OCI-LY7 (cell line): ENCODE data around the gene DTD2. TPM values are rescaled to one million over a fixed set of nuclear protein-coding genes. Genes with fewer than 3 reads are reported as not detected.

Experiments
- BruUV-seq: library from RNA; stranded (reverse); fragments of 400-500 nt; replicated peaks from 2 replicates; lab custom pipeline; 2021; lab: Mats Ljungman, UMichigan
- CTCF ChIA-PET: fragments of 300-600 bp; sonication (Branson Sonifier 250); formaldehyde crosslinking; loops from one replicate; lab custom pipeline; 2022; ENCODE audit warnings: antibody characterized with exemption; ENCODE audit not compliant: unreplicated experiment; lab: Charles Lee
- POLR2A ChIA-PET: fragments of 300-600 bp; sonication (Branson Sonifier 250); formaldehyde crosslinking; loops from one replicate; lab custom pipeline; 2022; ENCODE audit warnings: antibody characterized with exemption; lab: Charles Lee
- DNase-seq: peaks from one replicate; pipeline ENCODE4 v3.0.0-alpha.2; 2015; ENCODE audit warnings: low spot score
- H2AFZ ChIP-seq: fragments of 200-600 bp; sonication (generic), shearing (Covaris generic); 2 replicates; pipeline ENCODE4 v1.6.1; 2014; ENCODE audit warnings: mild to moderate bottlenecking, antibody characterized with exemption, low read length, moderate library complexity
- H3K27ac ChIP-seq: fragments of 200-600 bp; sonication (generic); 2 replicates; pipeline ENCODE4 v1.5.1; 2014; ENCODE audit warnings: mixed run types, low read depth, mild to moderate bottlenecking, moderate library complexity, low read length, inconsistent platforms; ENCODE audit not compliant: poor library complexity, severe bottlenecking
- H3K36me3 ChIP-seq: fragments of 200-600 bp; sonication (generic); 2 replicates; pipeline ENCODE4 v1.6.1; 2014; ENCODE audit warnings: mild to moderate bottlenecking, antibody characterized with exemption, low read length, moderate library complexity, mixed read lengths; ENCODE audit not compliant: insufficient read depth
- H3K4me1 ChIP-seq: fragments of 200-600 bp; sonication (generic); 2 replicates; pipeline ENCODE4 v1.5.1; 2014; ENCODE audit warnings: mild to moderate bottlenecking, low read length; ENCODE audit not compliant: insufficient read depth, poor library complexity, severe bottlenecking
- H3K4me2 ChIP-seq: fragments of 200-600 bp; sonication (generic); 2 replicates; pipeline ENCODE4 v1.6.1; 2014; ENCODE audit warnings: mild to moderate bottlenecking, low read length
- H3K4me3 ChIP-seq: fragments of 200-600 bp; sonication (generic); 2 replicates; pipeline ENCODE4 v1.5.1; 2014; ENCODE audit warnings: mild to moderate bottlenecking, low read depth, low read length; ENCODE audit not compliant: poor library complexity, severe bottlenecking
- H3K79me2 ChIP-seq: fragments of 200-600 bp; sonication (generic); 2 replicates; pipeline ENCODE4 v1.6.1; 2016; ENCODE audit warnings: low read depth, mild to moderate bottlenecking, low read length, moderate library complexity, mixed read lengths; ENCODE audit not compliant: insufficient read depth
- H3K9me2 ChIP-seq: fragments of 200-600 bp; sonication (generic); 2 replicates; pipeline ENCODE4 v1.6.1; 2016; ENCODE audit warnings: mild to moderate bottlenecking, low read length, mixed read lengths; ENCODE audit not compliant: insufficient read depth
- H3K9me3 ChIP-seq: fragments of 200-600 bp; sonication (generic); 2 replicates; pipeline ENCODE4 v1.6.1; 2014; ENCODE audit warnings: mild to moderate bottlenecking, mixed run types, low read length, mixed read lengths
- H4K20me1 ChIP-seq: fragments of 200-600 bp; sonication (generic); 2 replicates; pipeline ENCODE4 v1.6.1; 2014; ENCODE audit warnings: mild to moderate bottlenecking, antibody characterized with exemption, low read length, moderate library complexity, mixed read lengths; ENCODE audit not compliant: insufficient read depth
- CTCF ChIP-seq: fragments of 200-600 bp; sonication (generic); conservative IDR thresholded peaks from 2 replicates; pipeline ENCODE4 v1.5.1; 2014; ENCODE audit warnings: mild to moderate bottlenecking, antibody characterized with exemption, low read length, moderate library complexity, mixed read lengths
- EZH2phosphoT487 ChIP-seq: fragments of 200-600 bp; sonication (generic); IDR thresholded peaks from 2 replicates; pipeline ENCODE4 v1.6.1; 2018; ENCODE audit warnings: low read depth, borderline replicate concordance, mild to moderate bottlenecking, mixed run types, antibody characterized with exemption, low read length, moderate library complexity, mixed read lengths
- intact Hi-C: fragments of 100-400 bp; cut with micrococcal nuclease; formaldehyde crosslinking; loops from one replicate; pipeline ENCODE4 v1.10.0; 2022; ENCODE audit not compliant: unreplicated experiment
- total RNA-seq, 2 experiments: library from RNA; depleted of rRNA in 1 of 2; stranded (reverse); fragments of >200 nt in 1 of 2; shearing (Covaris generic) in 1 of 2; gene quantifications; 2 replicates each; pipeline ENCODE4 v1.2.3, GENCODE V29; 2014 to 2022

The DTD2 gene
- total RNA-seq, 2 experiments from 2014 or later = 29.2 to 48.9 TPM

GRCh38 chr14:31421200-31421599 lies 36.1 kb downstream of the DTD2 start:
- BruUV-seq = TSS peak; percentile 96
- ChIA-PET POLR2A (interaction anchor here (0.9 to 2.4 kb wide), 5 partner anchors 14 to 395 kb away, joined by 3 to 19 read pairs (median 4); partner anchors contain the start of genes DTD2 and STRN3), CTCF (no interaction called here)
- H3K9me3 ChIP-seq = no peaks in the 10 kb centered on the region
- no peak for DNase-seq
- H2AFZ ChIP-seq = peak overlapping the region; percentile 90
- H3K4me1 ChIP-seq = peaks cover 16% of the 10 kb centered on the region
- H3K4me3 ChIP-seq = peak overlapping the region; percentile 79
- H3K4me2 ChIP-seq = peak overlapping the region; percentile 65
- H3K27ac ChIP-seq = peak overlapping the region; percentile 36
- H3K79me2 ChIP-seq = peaks cover 14% of the 10 kb centered on the region; the same call in 1 of the 2 replicates
- H3K36me3 ChIP-seq = no peaks in the 10 kb centered on the region
- TF ChIP-seq CTCF = no peak
- no peak for TF ChIP-seq EZH2phosphoT487
- no peaks in the 10 kb centered on the region for H4K20me1 ChIP-seq
- intact Hi-C loops = no loop called here
- H3K9me2 ChIP-seq = no peaks in the 10 kb centered on the region

GRCh38 chr14:31420319-31421111 lies 36.8 kb downstream of the DTD2 start, which contains the start of gene HEATR5A:
Gene HEATR5A, minus strand, starts transcription at chr14:31420550. Its CDS starts 17,575 bp downstream, at chr14:31402975.
- Histone ChIP-seq H3K4me1 (peaks cover 16% of the 10 kb centered on the region), H3K4me2 (peak within 1 kb of the TSS; percentile 81), H3K9me3 (no peaks in the 10 kb centered on the region), H2AFZ (peak within 1 kb of the TSS; percentile 90), H3K79me2 (peaks cover 14% of the 10 kb centered on the region; the same call in 1 of the 2 replicates), H3K36me3 (no peaks in the 10 kb centered on the region), H4K20me1 (no peaks in the 10 kb centered on the region), H3K9me2 (no peaks in the 10 kb centered on the region), H3K27ac (peak within 1 kb of the TSS; percentile 36), H3K4me3 (peak within 1 kb of the TSS; percentile 79)
- TF ChIP-seq CTCF = peak; percentile 54
- TF ChIP-seq EZH2phosphoT487 = no peak
- DNase-seq = peak; percentile 95
- ChIA-PET POLR2A (interaction anchor here (0.7 to 2.4 kb wide), 12 partner anchors 8 to 394 kb away, joined by 3 to 19 read pairs (median 4); partner anchors contain the start of genes DTD2 and STRN3), CTCF (interaction anchor here (0.7 kb wide), 1 partner anchor 37 kb away, joined by 5 read pairs; the partner anchor contains the start of gene DTD2)
- no TSS peak for BruUV-seq
- intact Hi-C loops = loop anchor here (1.0 kb wide), 1 partner anchor 37 kb away; the partner anchor contains the start of gene DTD2
